ENCODE measurements around the gene POP7.

DNA sequence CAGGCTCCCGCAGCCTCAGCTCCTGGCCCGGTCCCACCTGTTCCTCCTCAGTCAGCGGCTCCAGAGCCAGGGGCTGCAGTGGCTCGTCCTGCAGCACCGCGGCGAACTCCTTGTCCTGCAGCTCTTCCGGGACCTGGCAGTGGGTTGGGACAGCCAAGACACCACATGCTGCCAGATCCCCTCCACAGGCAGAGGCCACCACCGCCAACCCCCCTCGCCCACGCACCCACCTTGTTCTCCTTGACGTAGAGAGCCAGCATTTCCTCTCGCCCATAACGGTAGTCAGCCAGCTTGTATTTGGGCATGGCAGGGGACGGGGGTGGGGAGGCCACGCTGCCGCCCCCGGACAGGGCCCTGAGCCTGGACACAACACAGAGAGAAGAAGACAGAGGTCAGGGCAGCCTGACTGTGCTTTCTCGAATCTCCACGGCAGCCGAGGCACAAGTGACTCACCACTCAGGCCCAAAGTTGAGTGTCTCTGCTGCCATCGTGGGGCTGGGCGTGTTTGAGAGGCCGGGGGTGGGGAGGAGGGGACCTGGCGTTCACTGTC lies 18.1 kb upstream of the POP7 start:
- TF ChIP-seq CTCF (IDR thresholded peaks at IDR 0.05) (no peak), POLR2A (IDR thresholded peaks at IDR 0.05) (no peak)
